IPS-15b (cell line): ENCODE results near the gene BRD4.

Source experiments
- H3K27me3 ChIP-seq: one replicate; pipeline ENCODE4 v1.6.1; 2013; ENCODE audit warnings: low read length; ENCODE audit not compliant: control insufficient read depth, insufficient read depth
- H3K36me3 ChIP-seq: one replicate; pipeline ENCODE4 v1.6.1; 2013; ENCODE audit warnings: low read length; ENCODE audit not compliant: control insufficient read depth, insufficient read depth
- H3K4me1 ChIP-seq: one replicate; pipeline ENCODE4 v1.6.1; 2013; ENCODE audit warnings: mild to moderate bottlenecking, low read length; ENCODE audit not compliant: control insufficient read depth, insufficient read depth
- H3K4me3 ChIP-seq: one replicate; pipeline ENCODE4 v1.5.1; 2013; ENCODE audit warnings: low read depth, low read length
- H3K9ac ChIP-seq: one replicate; pipeline ENCODE4 v1.6.1; 2013; ENCODE audit warnings: low read depth, mild to moderate bottlenecking, low read length
- H3K9me3 ChIP-seq: one replicate; pipeline ENCODE4 v1.6.1; 2013; ENCODE audit warnings: mild to moderate bottlenecking, low read length; ENCODE audit not compliant: control insufficient read depth, insufficient read depth

Gene BRD4

GRCh38 chr19:15216363-15216762 is 116.0 kb downstream of the BRD4 start:
- Histone ChIP-seq H3K4me3 (no peak overlapping the region), H3K9ac (no peak overlapping the region), H3K27me3 (no peaks in the 10 kb centered on the region), H3K9me3 (no peaks in the 10 kb centered on the region), H3K4me1 (no peaks in the 10 kb centered on the region), H3K36me3 (no peaks in the 10 kb centered on the region)

GRCh38 chr19:15213715-15214381 is 118.5 kb downstream of the BRD4 start:
- no peaks in the 10 kb centered on the region for H3K9me3 ChIP-seq
- H3K4me1 ChIP-seq = no peaks in the 10 kb centered on the region
- no peaks in the 10 kb centered on the region for H3K36me3 ChIP-seq
- no peak overlapping the region for H3K9ac ChIP-seq
- no peaks in the 10 kb centered on the region for H3K27me3 ChIP-seq
- no peak overlapping the region for H3K4me3 ChIP-seq

GRCh38 chr19:15212711-15213110 is 119.6 kb downstream of the BRD4 start:
- no peaks in the 10 kb centered on the region for H3K4me1 ChIP-seq
- no peak overlapping the region for H3K9ac ChIP-seq
- H3K36me3 ChIP-seq = no peaks in the 10 kb centered on the region
- H3K4me3 ChIP-seq = no peak overlapping the region
- no peaks in the 10 kb centered on the region for H3K9me3 ChIP-seq
- no peaks in the 10 kb centered on the region for H3K27me3 ChIP-seq

- Histone ChIP-seq H3K4me3 (no peak overlapping the region), H3K4me1 (no peaks in the 10 kb centered on the region), H3K27me3 (no peaks in the 10 kb centered on the region), H3K9ac (no peak overlapping the region), H3K36me3 (no peaks in the 10 kb centered on the region), H3K9me3 (no peaks in the 10 kb centered on the region)
Measured at GRCh38 chr19:15210323-15210781, 122.0 kb downstream of the BRD4 start.

- Histone ChIP-seq H3K9ac (no peak overlapping the region), H3K4me3 (peak overlapping the region; percentile 50), H3K36me3 (peaks cover 5% of the 10 kb centered on the region), H3K9me3 (no peaks in the 10 kb centered on the region), H3K27me3 (no peaks in the 10 kb centered on the region), H3K4me1 (peaks cover 7% of the 10 kb centered on the region)
Measured at GRCh38 chr19:15201374-15202023, 130.8 kb downstream of the BRD4 start.

DNA sequence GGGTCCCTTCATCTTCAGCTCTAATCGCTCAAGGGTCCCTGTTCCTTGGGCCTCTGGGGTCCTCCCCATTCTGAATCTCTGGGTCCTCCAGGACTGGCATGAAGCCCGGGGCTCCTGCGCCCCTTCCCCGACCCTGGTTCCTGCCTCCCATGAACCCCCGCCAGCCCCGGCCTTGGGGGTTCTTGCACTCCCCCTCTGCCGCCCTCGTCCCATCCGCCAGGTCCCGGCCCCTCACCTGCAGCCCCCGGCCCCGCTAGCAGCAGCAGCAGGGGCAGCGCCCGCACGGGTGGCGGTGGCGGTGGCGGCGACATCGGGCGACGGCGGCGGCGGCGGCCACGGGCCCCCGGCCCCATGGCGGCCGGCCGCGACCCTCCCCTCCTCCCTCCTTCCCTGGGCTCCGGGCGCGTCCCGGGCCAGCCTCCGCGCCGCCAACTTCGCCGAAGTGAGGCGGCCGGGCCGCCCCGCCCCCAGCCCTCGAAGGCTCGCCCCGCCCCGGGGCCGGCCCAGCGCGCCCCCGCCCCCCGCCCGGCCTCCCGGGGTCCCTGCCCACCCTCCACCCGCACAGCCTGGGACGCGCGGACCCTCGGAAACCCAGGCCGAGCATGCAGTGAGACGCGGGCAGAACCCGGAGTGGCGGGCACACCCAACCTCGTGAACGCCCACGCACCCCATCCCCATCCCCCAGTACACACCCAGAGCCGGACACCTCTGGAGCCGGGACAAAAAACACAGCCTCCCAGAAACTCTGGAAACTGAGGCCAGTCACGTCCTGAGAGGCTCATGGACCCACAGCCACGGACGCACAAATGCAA is 131.6 kb downstream of the BRD4 start, which contains the start of gene NOTCH3:
Gene NOTCH3 (minus strand): TSS at position 443 of the 812 bp plus-strand sequence. CDS start 90 bp downstream, at position 353.
- Histone ChIP-seq H3K27me3 (no peaks in the 10 kb centered on the region), H3K4me1 (peaks cover 8% of the 10 kb centered on the region), H3K4me3 (peak within 1 kb of the TSS; percentile 91), H3K9ac (peak within 1 kb of the TSS; percentile 79), H3K36me3 (peaks cover 5% of the 10 kb centered on the region), H3K9me3 (no peaks in the 10 kb centered on the region)

DNA sequence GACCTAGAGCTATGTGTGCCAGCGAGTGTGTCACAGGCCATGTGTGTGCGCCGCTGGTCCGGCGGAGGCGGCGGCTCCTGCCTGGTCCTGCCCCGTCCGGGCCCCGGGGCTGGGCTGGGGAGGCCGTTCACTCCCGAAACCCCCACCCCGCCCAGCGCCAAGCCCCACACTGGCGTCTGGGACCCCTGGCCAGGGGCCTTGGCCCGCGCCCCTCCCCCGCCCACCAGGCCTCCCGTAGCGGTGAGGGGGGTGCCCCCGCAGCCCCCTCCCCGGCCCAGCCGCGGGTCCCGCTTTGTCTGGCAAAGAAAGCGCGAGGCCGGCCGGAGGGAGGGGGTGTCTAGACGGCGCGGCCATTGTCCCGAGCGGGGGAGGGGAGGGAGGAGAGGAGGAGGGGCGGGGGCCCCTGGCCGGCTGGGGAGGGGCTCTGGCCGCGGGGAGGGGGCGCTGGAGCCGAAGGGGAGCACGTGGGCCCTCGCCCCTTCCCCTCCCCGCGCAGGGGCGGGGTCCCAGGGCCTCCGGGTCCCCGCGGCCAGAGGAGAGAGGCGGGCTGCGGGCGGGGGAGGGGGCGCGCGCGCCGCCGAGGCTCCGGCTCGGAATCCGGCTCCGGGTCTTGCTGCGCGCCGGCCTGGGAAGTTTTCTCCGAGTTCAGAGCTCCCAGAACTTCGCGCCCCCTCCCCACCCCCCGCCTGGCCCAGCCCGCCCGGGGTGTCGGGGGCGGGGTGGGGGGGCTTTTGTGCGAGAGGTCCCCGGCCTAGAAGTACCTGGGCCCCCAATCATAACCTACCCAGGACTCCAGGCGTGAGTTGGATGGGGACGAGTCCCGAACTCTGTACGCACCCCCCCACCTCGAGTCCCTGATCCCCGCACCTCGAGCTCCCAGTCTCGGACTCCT is 132.4 kb downstream of the BRD4 start:
- Histone ChIP-seq H3K27me3 (no peaks in the 10 kb centered on the region), H3K9me3 (no peaks in the 10 kb centered on the region), H3K9ac (peak overlapping the region; percentile 79), H3K4me1 (peaks cover 8% of the 10 kb centered on the region), H3K36me3 (peaks cover 5% of the 10 kb centered on the region), H3K4me3 (peak overlapping the region; percentile 91)

GRCh38 chr19:15198951-15199660 is 133.2 kb downstream of the BRD4 start:
- Histone ChIP-seq H3K36me3 (peaks cover 5% of the 10 kb centered on the region), H3K9me3 (no peaks in the 10 kb centered on the region), H3K4me3 (peak overlapping the region; percentile 76), H3K4me1 (peaks cover 8% of the 10 kb centered on the region), H3K9ac (peak overlapping the region; percentile 19), H3K27me3 (no peaks in the 10 kb centered on the region)

DNA sequence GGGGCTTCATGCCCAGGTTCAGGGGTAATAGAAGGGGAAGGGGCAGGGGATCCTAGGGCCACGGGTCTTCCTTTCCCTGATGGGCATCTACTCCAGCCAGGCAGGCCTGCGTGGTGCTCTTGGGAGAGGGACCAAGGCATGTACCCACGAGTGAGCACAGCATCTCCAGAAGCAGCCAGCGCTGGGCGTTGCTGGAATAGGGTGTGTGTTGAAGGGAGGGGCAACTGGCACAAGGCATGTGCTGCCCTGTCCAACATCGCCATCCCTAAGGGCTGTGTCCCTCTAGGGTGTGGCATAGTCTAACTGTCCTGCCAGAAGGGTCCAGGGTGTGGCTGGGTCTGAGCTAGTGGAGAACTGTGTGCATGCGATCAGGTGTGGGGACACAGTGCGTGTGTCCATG is 134.4 kb downstream of the BRD4 start:
- no peaks in the 10 kb centered on the region for H3K9me3 ChIP-seq
- H3K9ac ChIP-seq = no peak overlapping the region
- no peak overlapping the region for H3K4me3 ChIP-seq
- peaks cover 5% of the 10 kb centered on the region for H3K36me3 ChIP-seq
- no peaks in the 10 kb centered on the region for H3K27me3 ChIP-seq
- H3K4me1 ChIP-seq = peaks cover 8% of the 10 kb centered on the region

- Histone ChIP-seq H3K36me3 (peaks cover 7% of the 10 kb centered on the region), H3K27me3 (no peaks in the 10 kb centered on the region), H3K9ac (no peak overlapping the region), H3K4me3 (no peak overlapping the region), H3K4me1 (peaks cover 8% of the 10 kb centered on the region), H3K9me3 (no peaks in the 10 kb centered on the region)
Measured at GRCh38 chr19:15197275-15197941, 134.9 kb downstream of the BRD4 start.
